Keratinocyte (primary cell): Measurements from ENCODE around the gene MPPE1. TPM values are rescaled to one million over a fixed set of nuclear protein-coding genes. Genes with fewer than 3 reads are reported as not detected.

Experiments
- DNase-seq: peaks from one replicate; pipeline ENCODE4 v3.0.0-alpha.2; 2011; ENCODE audit warnings: low read depth, missing footprints, low spot score
- FAIRE-seq: peaks from 2 replicates; lab custom pipeline; 2011; peaks lifted over from hg19 to GRCh38; lab: Jason Lieb, UNC
- H2AFZ ChIP-seq: 2 replicates; pipeline ENCODE4 v1.6.0; 2012; ENCODE audit warnings: low read length, control low read depth, inconsistent platforms; ENCODE audit not compliant: control insufficient read depth
- H3K27ac ChIP-seq: 2 replicates; pipeline ENCODE4 v1.5.1; 2011; ENCODE audit warnings: low read length; ENCODE audit not compliant: control insufficient read depth, insufficient read depth
- H3K27me3 ChIP-seq: 3 replicates; pipeline ENCODE4 v1.6.0; 2011; ENCODE audit warnings: low read length; ENCODE audit not compliant: control insufficient read depth, insufficient read depth; ENCODE audit errors: extremely low read depth
- H3K36me3 ChIP-seq, 2 experiments: 2 replicates in 1 of 2; 3 replicates in 1 of 2; pipeline ENCODE4 v1.5.1; 2011; ENCODE audit warnings: low read length in 2 of 2, mild to moderate bottlenecking in 1 of 2; ENCODE audit not compliant: control insufficient read depth in 2 of 2, insufficient read depth in 2 of 2; ENCODE audit errors: extremely low read depth in 1 of 2
- H3K4me1 ChIP-seq: 3 replicates; pipeline ENCODE4 v1.5.1; 2011; ENCODE audit warnings: low read length; ENCODE audit not compliant: control insufficient read depth, insufficient read depth; ENCODE audit errors: extremely low read depth
- H3K4me2 ChIP-seq: 3 replicates; pipeline ENCODE4 v1.6.0; 2011; ENCODE audit warnings: low read depth, low read length; ENCODE audit not compliant: control insufficient read depth, insufficient read depth; ENCODE audit errors: extremely low read depth
- H3K4me3 ChIP-seq, 3 experiments: fragments of 200-600 bp in 1 of 3; sonication (generic) in 1 of 3; 2 replicates in 2 of 3; 3 replicates in 1 of 3; pipeline ENCODE4 v1.5.1; 2011 to 2016; ENCODE audit warnings: low read length in 3 of 3, mild to moderate bottlenecking in 3 of 3, control low read depth in 2 of 3, inconsistent platforms in 1 of 3, low read depth in 1 of 3, mixed read lengths in 1 of 3, mixed run types in 1 of 3, moderate library complexity in 1 of 3; ENCODE audit not compliant: control insufficient read depth in 2 of 3, insufficient read depth in 2 of 3; ENCODE audit errors: extremely low read depth in 1 of 3
- H3K79me2 ChIP-seq: 2 replicates; pipeline ENCODE4 v1.6.0; 2012; ENCODE audit warnings: low read length; ENCODE audit not compliant: control insufficient read depth, insufficient read depth
- H3K9ac ChIP-seq: 3 replicates; pipeline ENCODE4 v1.6.0; 2011; ENCODE audit warnings: low read length; ENCODE audit not compliant: control insufficient read depth, insufficient read depth; ENCODE audit errors: extremely low read depth
- H3K9me1 ChIP-seq: 3 replicates; pipeline ENCODE4 v1.6.0; 2011; ENCODE audit warnings: low read length; ENCODE audit not compliant: control insufficient read depth, insufficient read depth; ENCODE audit errors: extremely low read depth
- H3K9me3 ChIP-seq: 2 replicates; pipeline ENCODE4 v1.5.1; 2012; ENCODE audit warnings: low read depth, low read length; ENCODE audit not compliant: control insufficient read depth
- H4K20me1 ChIP-seq: 3 replicates; pipeline ENCODE4 v1.6.0; 2011; ENCODE audit warnings: low read length; ENCODE audit not compliant: control insufficient read depth, insufficient read depth; ENCODE audit errors: extremely low read depth
- EZH2 ChIP-seq: IDR thresholded peaks from one replicate; pipeline ENCODE4 v1.6.1; 2012; ENCODE audit warnings: inconsistent platforms, mild to moderate bottlenecking, low read length, moderate library complexity
- dilution Hi-C: fragments of 300-500 bp; cut with MboI; formaldehyde crosslinking; loops from one replicate; pipeline ENCODE4 v1.7.0; 2020; ENCODE audit warnings: low sequenced_read_pairs; ENCODE audit not compliant: extremely low pct_ligation_motif_present
- polyA plus RNA-seq, 5 experiments: library from polyadenylated mRNA; depleted of rRNA in 3 of 5; stranded (reverse) in 3 of 5; stranded (forward) in 1 of 5; unstranded in 1 of 5; fragments of >200 nt; gene quantifications; 1 replicate in 1 of 5; 2 replicates in 3 of 5; 3 replicates in 1 of 5; pipeline versions ENCODE4 v1.2.1 to v1.2.3, GENCODE V29; 2011 to 2012; ENCODE audit warnings: missing spikeins in 2 of 5, low read depth in 1 of 5, low replicate concordance in 1 of 5
- TF ChIP-seq, protein P1 (sequence below), 3 experiments: IDR thresholded peaks in 1 of 3; conservative IDR thresholded peaks in 1 of 3; optimal IDR thresholded peaks in 1 of 3; 2 replicates in 2 of 3; 3 replicates in 1 of 3; pipeline versions ENCODE3 to v1.5.1; 2011; ENCODE audit warnings: low read length in 3 of 3, mild to moderate bottlenecking in 3 of 3, moderate library complexity in 2 of 3, control low read depth in 1 of 3, inconsistent platforms in 1 of 3; ENCODE audit not compliant: insufficient read depth in 2 of 3; ENCODE audit errors: extremely low read depth in 1 of 3

The MPPE1 gene
- polyA plus RNA-seq, 1 donor (not counting 4 experiments of a cell fraction or from before 2014, with no cell fraction given): 21.0 TPM

DNA sequence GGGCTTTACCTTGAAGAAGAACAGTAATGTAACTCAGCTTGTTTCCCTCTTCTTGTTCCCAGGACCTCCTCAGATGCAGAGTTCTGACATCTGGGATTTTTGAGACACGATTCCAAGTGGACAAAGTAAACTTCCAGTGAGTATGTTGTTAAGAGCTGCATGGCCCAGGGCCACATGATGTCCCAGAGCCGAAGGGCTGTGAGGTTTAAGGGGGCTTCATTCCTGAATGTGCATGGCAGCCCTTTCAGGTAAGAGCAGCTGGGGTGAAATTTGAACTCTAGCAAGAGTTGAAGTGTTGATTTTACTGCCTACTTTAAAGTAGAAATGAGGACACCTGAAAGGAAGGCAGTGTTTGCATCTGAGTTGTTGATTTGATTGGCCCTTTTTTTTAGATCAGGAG, 43.6 kb downstream of the MPPE1 start:
- peaks cover 0 to 2% of the 10 kb centered on the region in 2 experiments for H3K36me3 ChIP-seq
- no peaks in the 10 kb centered on the region for H3K27me3 ChIP-seq
- TF ChIP-seq, protein P1, sequence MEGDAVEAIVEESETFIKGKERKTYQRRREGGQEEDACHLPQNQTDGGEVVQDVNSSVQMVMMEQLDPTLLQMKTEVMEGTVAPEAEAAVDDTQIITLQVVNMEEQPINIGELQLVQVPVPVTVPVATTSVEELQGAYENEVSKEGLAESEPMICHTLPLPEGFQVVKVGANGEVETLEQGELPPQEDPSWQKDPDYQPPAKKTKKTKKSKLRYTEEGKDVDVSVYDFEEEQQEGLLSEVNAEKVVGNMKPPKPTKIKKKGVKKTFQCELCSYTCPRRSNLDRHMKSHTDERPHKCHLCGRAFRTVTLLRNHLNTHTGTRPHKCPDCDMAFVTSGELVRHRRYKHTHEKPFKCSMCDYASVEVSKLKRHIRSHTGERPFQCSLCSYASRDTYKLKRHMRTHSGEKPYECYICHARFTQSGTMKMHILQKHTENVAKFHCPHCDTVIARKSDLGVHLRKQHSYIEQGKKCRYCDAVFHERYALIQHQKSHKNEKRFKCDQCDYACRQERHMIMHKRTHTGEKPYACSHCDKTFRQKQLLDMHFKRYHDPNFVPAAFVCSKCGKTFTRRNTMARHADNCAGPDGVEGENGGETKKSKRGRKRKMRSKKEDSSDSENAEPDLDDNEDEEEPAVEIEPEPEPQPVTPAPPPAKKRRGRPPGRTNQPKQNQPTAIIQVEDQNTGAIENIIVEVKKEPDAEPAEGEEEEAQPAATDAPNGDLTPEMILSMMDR (optimal IDR thresholded peaks at IDR 0.05 in 1 of 3, IDR thresholded peaks at IDR 0.05 in 1 of 3, conservative IDR thresholded peaks at IDR 0.05 in 1 of 3; ENCODE audit: extremely low read depth in 1 of 3, insufficient read depth in 2 of 3, low read length in 3 of 3): no peak
- TF ChIP-seq EZH2: no peak
- DNase-seq (no peak), FAIRE-seq (no peak)
- no peaks in the 10 kb centered on the region for H3K9me3 ChIP-seq
- H4K20me1 ChIP-seq: no peaks in the 10 kb centered on the region
- dilution Hi-C loops: no loop called here
- no peaks in the 10 kb centered on the region for H3K79me2 ChIP-seq
- no peak overlapping the region for H2AFZ ChIP-seq
- H3K9me1 ChIP-seq: no peaks in the 10 kb centered on the region
- H3K4me3 ChIP-seq: no peak overlapping the region
- H3K4me1 ChIP-seq: peaks cover 10% of the 10 kb centered on the region
- H3K4me2 ChIP-seq: no peak overlapping the region
- no peak overlapping the region for H3K9ac ChIP-seq
- no peak overlapping the region for H3K27ac ChIP-seq

DNA sequence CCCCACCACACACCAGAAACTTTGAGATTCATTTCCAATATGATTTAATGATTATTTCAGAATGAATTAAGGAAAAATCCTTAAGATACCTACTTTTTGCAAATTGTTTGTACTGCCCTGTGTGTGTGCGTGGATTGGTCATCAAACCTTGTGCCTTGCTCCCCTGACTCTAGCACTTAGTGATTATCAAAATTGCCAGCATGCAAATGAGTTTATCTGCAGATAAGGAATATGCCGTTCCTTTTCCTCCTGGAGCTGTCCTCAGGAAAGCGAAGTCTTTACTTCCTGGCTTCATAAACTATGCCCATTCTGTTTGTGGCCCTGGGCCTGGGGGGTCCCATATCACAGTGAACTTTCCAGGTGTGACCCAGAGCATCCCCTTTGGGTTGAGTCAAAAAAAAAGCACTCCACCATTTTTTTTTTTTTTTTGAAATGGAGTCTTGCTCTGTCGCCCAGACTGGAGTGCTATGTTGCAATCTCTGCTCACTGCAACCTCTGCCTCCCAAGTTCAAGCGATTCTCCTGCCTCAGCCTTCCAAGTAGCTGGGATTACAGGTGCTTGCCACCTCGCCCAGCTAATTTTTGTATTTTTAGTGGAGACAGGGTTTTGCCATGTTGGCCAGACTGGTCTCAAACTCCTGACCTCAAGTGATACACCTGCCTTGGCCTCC, 45.5 kb downstream of the MPPE1 start:
- H2AFZ ChIP-seq: no peak overlapping the region
- no peaks in the 10 kb centered on the region for H3K36me3 ChIP-seq
- dilution Hi-C loops: no loop called here
- no peak overlapping the region for H3K27ac ChIP-seq
- no peak overlapping the region for H3K4me3 ChIP-seq
- TF ChIP-seq, protein P1 (optimal IDR thresholded peaks at IDR 0.05 in 1 of 3, IDR thresholded peaks at IDR 0.05 in 1 of 3, conservative IDR thresholded peaks at IDR 0.05 in 1 of 3; ENCODE audit: extremely low read depth in 1 of 3, insufficient read depth in 2 of 3, low read length in 3 of 3): no peak
- no peak for TF ChIP-seq EZH2
- no peaks in the 10 kb centered on the region for H3K79me2 ChIP-seq
- DNase-seq: no peak
- H3K4me1 ChIP-seq: peaks cover 27% of the 10 kb centered on the region
- FAIRE-seq: no peak
- no peaks in the 10 kb centered on the region for H3K9me3 ChIP-seq
- H3K9ac ChIP-seq: no peak overlapping the region
- no peak overlapping the region for H3K4me2 ChIP-seq
- H3K9me1 ChIP-seq: no peaks in the 10 kb centered on the region
- H3K27me3 ChIP-seq: no peaks in the 10 kb centered on the region
- H4K20me1 ChIP-seq: no peaks in the 10 kb centered on the region
